ENCODE results near the gene ICA1.

ICA1 gene

DNA sequence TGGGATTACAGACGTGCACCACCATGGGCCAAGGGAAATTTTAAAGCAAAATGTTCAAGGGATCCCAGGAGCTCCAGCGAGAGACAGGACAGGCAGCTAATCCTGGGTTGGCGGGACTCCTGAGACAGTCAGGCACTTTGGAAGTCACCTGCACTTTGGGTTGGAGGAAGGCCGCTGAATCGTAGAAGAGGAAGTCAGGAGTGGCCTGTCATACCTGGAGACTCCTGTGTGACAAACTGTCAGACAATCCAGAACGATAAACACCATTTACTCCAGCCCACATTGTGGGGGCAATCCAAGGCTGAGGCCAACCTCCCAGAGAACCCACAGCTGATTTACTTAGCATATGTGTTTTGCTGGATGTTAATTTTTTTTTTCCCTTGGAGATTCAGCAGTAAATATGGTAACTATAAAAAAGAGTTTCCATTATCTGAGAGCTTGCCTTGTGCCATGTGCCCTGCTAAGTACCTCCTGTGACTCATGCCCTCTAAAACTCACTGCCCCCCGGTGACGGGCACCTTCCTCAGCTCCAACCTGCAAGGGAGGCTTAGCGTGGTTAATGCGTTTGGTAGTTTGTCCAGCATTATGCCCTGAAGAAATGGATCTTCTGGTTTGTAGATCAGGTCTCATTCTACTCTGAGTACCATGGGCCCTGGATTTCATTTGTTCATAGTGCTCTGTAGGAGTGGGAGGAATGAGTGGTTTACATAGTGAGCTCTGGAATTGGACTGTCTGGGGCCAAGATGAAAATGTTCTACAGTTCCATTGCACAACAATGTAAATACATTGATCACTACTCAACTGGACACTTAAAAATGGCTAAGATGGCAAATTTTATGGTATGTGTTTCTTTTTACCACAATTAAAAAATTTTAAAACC lies 50.9 kb downstream of the ICA1 start:
- Histone ChIP-seq H3K27me3 (no peaks in the 10 kb centered on the region), H4K20me1 (no peaks in the 10 kb centered on the region), H3K27ac (no peak overlapping the region), H3K36me3 (no peaks in the 10 kb centered on the region), H3K9ac (no peak overlapping the region), H3K4me3 (no peak overlapping the region), H3K4me1 (no peaks in the 10 kb centered on the region), H3K9me3 (replicated peaks in 1 of 11) (no peaks in the 10 kb centered on the region), H3K4me2 (no peak overlapping the region)
- no peak for TF ChIP-seq Cebpa-rat (IDR thresholded peaks at IDR 0.05)

DNA sequence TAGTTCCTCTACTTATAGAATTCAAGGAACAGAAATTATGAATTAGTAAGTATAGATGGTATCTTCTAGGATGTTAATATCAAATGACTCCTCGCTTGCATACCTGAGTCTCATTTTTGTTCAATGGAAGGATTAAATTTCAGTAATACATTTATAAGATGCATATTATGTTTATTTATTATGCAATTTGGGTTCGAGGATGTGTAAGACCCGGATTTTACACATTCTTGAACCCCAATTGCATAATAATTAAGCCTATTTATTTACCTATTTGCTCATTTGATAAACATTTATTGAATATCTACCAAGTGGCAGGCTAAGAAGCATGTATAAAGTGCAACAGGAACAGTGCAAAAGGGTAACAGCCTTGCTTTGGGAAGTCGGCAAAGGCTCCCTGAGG lies 52.6 kb downstream of the ICA1 start:
- no peak for TF ChIP-seq Cebpa-rat (IDR thresholded peaks at IDR 0.05)
- Histone ChIP-seq H3K4me1 (no peaks in the 10 kb centered on the region), H3K27ac (no peak overlapping the region), H4K20me1 (no peaks in the 10 kb centered on the region), H3K4me3 (no peak overlapping the region), H3K36me3 (no peaks in the 10 kb centered on the region), H3K9me3 (replicated peaks in 1 of 11) (no peaks in the 10 kb centered on the region), H3K4me2 (no peak overlapping the region), H3K27me3 (no peaks in the 10 kb centered on the region), H3K9ac (no peak overlapping the region)

DNA sequence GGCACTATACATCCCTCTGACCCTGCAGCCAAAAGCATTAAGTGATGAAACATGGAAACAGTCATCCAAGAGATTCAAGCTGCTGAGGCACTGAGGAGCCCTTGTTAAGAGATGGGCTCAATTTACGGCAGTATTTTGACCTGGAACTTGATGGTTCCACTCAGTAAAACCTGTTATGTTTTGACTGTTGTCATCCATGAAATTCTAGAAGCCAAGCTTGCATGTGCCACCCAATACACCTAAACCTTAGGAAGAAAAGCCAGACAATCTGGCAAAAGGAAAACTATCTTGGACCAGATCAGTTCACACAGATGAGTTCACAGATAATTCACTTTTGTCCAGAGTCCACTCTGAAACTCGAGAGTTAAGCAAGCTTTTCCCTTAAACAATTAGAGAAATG lies 53.2 kb downstream of the ICA1 start:
- Histone ChIP-seq H3K9me3 (replicated peaks in 1 of 11) (no peaks in the 10 kb centered on the region), H3K27me3 (no peaks in the 10 kb centered on the region), H4K20me1 (no peaks in the 10 kb centered on the region), H3K27ac (no peak overlapping the region), H3K36me3 (no peaks in the 10 kb centered on the region), H3K4me3 (no peak overlapping the region), H3K4me1 (no peaks in the 10 kb centered on the region), H3K9ac (no peak overlapping the region), H3K4me2 (no peak overlapping the region)
- TF ChIP-seq Cebpa-rat (IDR thresholded peaks at IDR 0.05) = no peak

- H3K4me1 ChIP-seq = no peaks in the 10 kb centered on the region
- no peaks in the 10 kb centered on the region for H3K9me3 ChIP-seq (replicated peaks in 1 of 11)
- no peaks in the 10 kb centered on the region for H4K20me1 ChIP-seq
- no peak overlapping the region for H3K4me3 ChIP-seq
- no peaks in the 10 kb centered on the region for H3K36me3 ChIP-seq
- no peak for TF ChIP-seq Cebpa-rat (IDR thresholded peaks at IDR 0.05)
- no peaks in the 10 kb centered on the region for H3K27me3 ChIP-seq
- no peak overlapping the region for H3K9ac ChIP-seq
- no peak overlapping the region for H3K4me2 ChIP-seq
- H3K27ac ChIP-seq = no peak overlapping the region
These were observed 55.0 kb downstream of the ICA1 start for GRCh38 chr7:8206956-8207355.

DNA sequence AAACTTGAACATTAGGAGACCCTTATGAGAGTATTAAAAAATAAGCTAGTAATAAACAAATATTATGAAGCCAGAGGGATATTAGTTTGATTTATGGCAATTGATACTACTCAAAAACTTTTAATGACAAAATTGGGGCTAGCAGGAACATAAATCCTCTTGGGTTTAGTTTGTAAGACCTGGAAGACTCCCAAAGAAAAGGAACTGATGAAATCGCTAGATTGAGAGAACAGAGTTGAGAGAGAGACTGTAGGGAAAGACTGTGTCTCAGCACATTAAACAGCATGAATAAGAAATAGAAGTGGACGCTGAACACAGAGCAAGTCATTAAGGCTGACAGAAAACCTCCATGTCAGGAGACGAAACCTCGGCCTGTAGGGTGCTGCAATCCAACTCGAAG lies 56.4 kb downstream of the ICA1 start:
- TF ChIP-seq Cebpa-rat (IDR thresholded peaks at IDR 0.05) = no peak
- Histone ChIP-seq H3K4me1 (no peaks in the 10 kb centered on the region), H3K4me2 (no peak overlapping the region), H3K9me3 (replicated peaks in 1 of 11) (no peaks in the 10 kb centered on the region), H3K27ac (no peak overlapping the region), H3K9ac (no peak overlapping the region), H3K4me3 (no peak overlapping the region), H3K36me3 (no peaks in the 10 kb centered on the region), H4K20me1 (no peaks in the 10 kb centered on the region), H3K27me3 (no peaks in the 10 kb centered on the region)

GRCh38 chr7:8205031-8205387 lies 57.0 kb downstream of the ICA1 start:
- no peaks in the 10 kb centered on the region for H4K20me1 ChIP-seq
- H3K9ac ChIP-seq = no peak overlapping the region
- no peaks in the 10 kb centered on the region for H3K4me1 ChIP-seq
- H3K9me3 ChIP-seq (replicated peaks in 1 of 11) = no peaks in the 10 kb centered on the region
- H3K4me2 ChIP-seq = no peak overlapping the region
- H3K27ac ChIP-seq = no peak overlapping the region
- TF ChIP-seq Cebpa-rat (IDR thresholded peaks at IDR 0.05) = no peak
- H3K4me3 ChIP-seq = no peak overlapping the region
- no peaks in the 10 kb centered on the region for H3K27me3 ChIP-seq
- H3K36me3 ChIP-seq = no peaks in the 10 kb centered on the region

- Histone ChIP-seq H3K27ac (no peak overlapping the region), H4K20me1 (no peaks in the 10 kb centered on the region), H3K4me2 (no peak overlapping the region), H3K36me3 (no peaks in the 10 kb centered on the region), H3K4me3 (no peak overlapping the region), H3K9me3 (replicated peaks in 1 of 11) (no peaks in the 10 kb centered on the region), H3K27me3 (no peaks in the 10 kb centered on the region), H3K4me1 (no peaks in the 10 kb centered on the region), H3K9ac (no peak overlapping the region)
- TF ChIP-seq Cebpa-rat (IDR thresholded peaks at IDR 0.05) = no peak
These were observed 57.5 kb downstream of the ICA1 start for GRCh38 chr7:8204339-8205030.

GRCh38 chr7:8201846-8202441 lies 60.0 kb downstream of the ICA1 start:
- Histone ChIP-seq H3K36me3 (0 out of 22 replicates have a peak, but pooled peaks cover 0 to 4% (median 0%) of the 10 kb centered on the region in 11 experiments), H3K27ac (no peak overlapping the region), H3K9ac (no peak overlapping the region), H3K4me2 (no peak overlapping the region), H3K4me3 (no peak overlapping the region), H4K20me1 (no peaks in the 10 kb centered on the region), H3K27me3 (no peaks in the 10 kb centered on the region), H3K4me1 (peaks cover 0 to 8% (median 5%) of the 10 kb centered on the region in 10 experiments; a peak in 8 of 20 replicates), H3K9me3 (replicated peaks in 1 of 11) (no peaks in the 10 kb centered on the region; a peak in 1 of 22 replicates)
- TF ChIP-seq Cebpa-rat (IDR thresholded peaks at IDR 0.05) = no peak

DNA sequence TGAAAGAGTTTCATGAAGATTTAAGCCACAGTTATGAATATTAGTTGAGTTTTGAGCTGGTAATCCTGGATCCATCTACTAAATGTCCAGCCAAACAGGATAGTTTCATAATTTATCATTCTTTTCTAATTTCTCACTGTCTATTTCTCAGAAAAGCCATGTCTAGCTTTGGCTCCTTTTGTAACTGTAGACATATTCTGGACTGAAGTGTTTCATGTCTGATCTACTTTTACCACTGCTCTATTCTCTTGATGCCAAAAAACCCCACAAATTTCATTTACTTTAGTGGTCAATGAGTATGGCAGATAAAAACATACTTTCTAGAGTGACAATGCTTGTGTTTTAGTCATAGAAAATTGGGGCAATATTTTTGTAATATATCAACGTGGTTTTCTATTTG lies 61.2 kb downstream of the ICA1 start:
- H3K4me1 ChIP-seq = peaks cover 0 to 8% (median 5%) of the 10 kb centered on the region in 10 experiments; a peak in 8 of 20 replicates
- peaks cover 0 to 5% (median 0%) of the 10 kb centered on the region in 11 experiments; a peak in 2 of 22 replicates for H3K9me3 ChIP-seq (replicated peaks in 1 of 11)
- H3K36me3 ChIP-seq = 0 out of 22 replicates have a peak, but pooled peaks cover 0 to 4% (median 0%) of the 10 kb centered on the region in 11 experiments
- no peak overlapping the region for H3K9ac ChIP-seq
- no peak overlapping the region for H3K4me3 ChIP-seq
- H3K27me3 ChIP-seq = no peaks in the 10 kb centered on the region
- H3K4me2 ChIP-seq = no peak overlapping the region
- no peak for TF ChIP-seq Cebpa-rat (IDR thresholded peaks at IDR 0.05)
- no peak overlapping the region for H3K27ac ChIP-seq
- no peaks in the 10 kb centered on the region for H4K20me1 ChIP-seq
